NCI-H2107 (cell line): ENCODE measurements around the gene PPP1R12C.
"Not testable (repeated sequence)": the region's sequence is repeated elsewhere in the genome, so short reads cannot be mapped to it uniquely, and the experiment has no call there.

Source experiments
- DNase-seq: peaks from one replicate; lab custom pipeline; 2025; lab: John Stamatoyannopoulos, UW

PPP1R12C gene

GRCh38 chr19:55076321-55076720 is 41.1 kb downstream of the PPP1R12C start:
- no peak for DNase-seq

DNA sequence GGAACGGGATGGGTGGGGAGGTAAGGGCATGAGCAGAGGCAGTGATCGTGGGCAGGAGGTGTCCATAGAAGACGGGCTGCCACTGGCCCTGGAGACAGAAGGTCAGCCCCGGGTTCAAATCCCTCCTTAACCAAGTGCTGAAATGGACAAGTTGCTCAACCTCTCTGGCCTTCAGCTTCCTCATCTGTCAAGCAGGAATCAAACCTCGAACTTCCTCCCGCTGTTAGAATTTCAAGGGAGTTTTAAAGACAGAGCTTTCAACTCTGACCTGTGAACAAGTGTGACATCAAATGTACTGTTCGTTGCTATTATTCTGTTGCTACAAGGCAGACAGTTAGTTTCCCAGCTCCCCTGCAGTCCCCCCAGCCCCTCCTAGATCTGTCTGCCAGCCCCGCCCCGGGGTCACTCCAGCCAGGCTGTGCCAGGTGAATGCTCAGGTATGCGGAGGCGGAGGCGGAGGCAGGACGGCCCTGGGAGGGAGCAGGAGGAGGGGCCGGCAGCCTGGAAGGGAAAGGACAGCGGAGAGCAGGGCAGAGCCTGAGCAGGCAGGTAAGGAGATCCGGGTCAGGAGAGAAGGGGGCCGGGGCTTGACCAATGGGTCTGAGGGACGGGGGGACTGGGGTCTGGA is 42.0 kb downstream of the PPP1R12C start, which contains the start of gene EPS8L1:
Gene EPS8L1 (plus strand): TSS at position 499 of the 628 bp plus-strand sequence. CDS start 576 bp downstream, outside the sequence.
- no peak for DNase-seq

DNA sequence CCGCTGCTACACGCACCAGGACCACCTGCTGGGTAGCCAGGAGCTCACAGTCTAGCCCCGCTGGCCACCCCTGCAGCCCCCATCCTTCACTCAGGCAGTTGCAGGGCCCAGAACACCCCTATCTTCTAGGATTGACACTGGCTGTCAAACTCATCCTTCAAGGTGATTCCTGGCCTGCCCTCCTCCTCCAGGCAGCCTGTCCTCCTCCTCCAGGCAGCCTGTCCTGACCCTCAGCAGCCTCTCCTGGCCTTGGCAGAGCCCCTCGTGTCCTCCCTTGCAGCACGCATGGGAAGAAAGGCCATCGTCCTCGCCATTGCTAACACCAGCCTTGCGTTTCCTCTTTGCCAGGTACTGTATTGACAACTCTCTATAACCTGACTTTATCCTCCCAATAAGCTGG is 45.5 kb downstream of the PPP1R12C start:
- no peak for DNase-seq

- DNase-seq: no peak
Observed at GRCh38 chr19:55071129-55071502, 46.3 kb downstream of the PPP1R12C start.

DNA sequence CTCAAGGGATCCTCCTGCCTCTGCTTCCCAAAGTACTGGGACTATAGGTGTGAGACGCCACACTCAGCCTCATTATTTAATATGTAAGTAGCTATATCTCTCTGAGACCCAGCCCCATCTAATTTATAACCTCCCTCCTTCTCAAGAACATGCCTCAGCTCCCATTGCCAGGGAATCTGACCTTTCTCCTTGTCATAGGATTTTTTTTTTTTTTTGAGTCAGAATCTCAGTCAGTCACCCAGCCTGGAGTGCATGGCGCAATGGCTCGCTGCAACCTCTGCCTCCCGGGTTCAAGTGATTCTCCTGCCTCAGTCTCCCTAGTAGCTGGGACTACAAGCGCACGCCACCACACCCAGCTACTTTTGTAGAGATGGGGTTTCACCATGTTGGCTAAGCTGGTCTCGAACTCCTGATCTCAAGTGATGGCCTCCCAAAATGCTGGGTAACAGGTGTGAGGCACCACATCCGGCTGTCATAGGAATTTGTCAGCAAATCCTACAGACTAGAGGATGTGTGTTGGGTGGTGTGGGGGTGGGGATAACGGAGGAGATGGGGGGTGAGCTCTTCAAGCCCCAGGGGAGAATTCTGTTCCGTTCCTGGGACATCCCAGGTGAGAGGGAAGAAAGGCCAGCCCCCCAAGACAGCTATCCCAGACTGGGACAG is 46.8 kb downstream of the PPP1R12C start:
- no peak for DNase-seq

DNA sequence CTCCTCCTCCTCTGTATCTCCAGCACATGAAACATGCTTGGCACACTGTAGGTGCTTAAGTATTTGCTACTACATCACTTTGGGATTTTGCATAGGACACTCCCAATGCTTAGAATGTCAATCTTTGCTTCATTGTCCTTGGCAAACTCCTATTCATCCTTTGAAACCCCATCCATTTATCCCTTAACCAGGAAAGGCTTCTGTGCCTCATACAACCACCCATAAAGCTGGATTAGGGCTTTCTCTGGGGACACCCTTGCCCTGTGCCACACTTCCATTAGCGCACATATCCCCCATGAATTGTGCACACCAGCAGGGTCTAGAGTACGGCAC is 47.6 kb downstream of the PPP1R12C start:
- DNase-seq: no peak

GRCh38 chr19:55068950-55069864 is 48.2 kb downstream of the PPP1R12C start:
- DNase-seq: no peak

- DNase-seq: no peak
Observed at GRCh38 chr19:55067869-55068268, 49.6 kb downstream of the PPP1R12C start.

GRCh38 chr19:55066107-55066709 is 51.2 kb downstream of the PPP1R12C start:
- DNase-seq: no peak

- not testable (repeated sequence) for DNase-seq
Observed at GRCh38 chr19:55065516-55065915, 51.9 kb downstream of the PPP1R12C start.

GRCh38 chr19:55063492-55063843 is 54.0 kb downstream of the PPP1R12C start:
- no peak for DNase-seq

DNA sequence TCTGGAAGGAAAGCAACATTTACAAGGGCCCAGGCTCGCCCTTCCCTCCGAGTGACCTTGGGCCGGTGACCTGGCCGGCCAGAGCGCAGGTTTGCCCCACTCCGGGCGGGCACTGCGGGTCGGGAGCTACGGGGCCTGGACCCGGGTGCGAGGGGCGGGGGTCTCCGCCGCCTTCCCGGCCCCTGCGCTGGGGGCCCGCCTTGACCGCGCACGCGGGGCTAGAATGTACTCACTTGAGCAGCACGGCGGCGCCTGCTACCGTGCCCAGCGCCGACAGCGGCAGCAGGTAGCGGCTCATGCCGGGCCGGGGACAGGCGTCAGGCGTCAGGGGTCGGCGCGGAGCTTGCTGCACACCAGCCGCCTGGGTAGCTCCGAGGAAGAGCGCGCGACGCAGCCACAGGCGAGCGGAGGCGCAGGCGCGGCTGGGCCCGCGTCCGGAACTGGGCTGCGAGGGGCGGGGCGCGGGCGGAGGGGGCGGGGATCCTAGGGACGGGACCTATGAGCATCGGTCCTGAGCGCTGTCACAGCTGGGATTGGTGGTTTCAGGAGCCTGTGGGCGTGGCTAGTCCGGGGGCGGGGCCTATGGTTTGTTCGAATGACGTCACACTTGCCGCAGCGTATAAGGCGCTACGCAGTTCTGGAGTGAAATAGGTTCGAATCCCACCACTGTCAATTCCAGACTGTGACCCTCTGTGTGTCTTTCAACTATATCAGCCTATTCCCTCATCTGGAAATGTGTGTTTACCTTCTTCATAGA is 54.5 kb downstream of the PPP1R12C start, which contains the start of gene RDH13:
Gene RDH13 (minus strand): TSS at position 414 of the 757 bp plus-strand sequence. CDS start 116 bp downstream, at position 298.
- DNase-seq: peak; percentile 78

DNA sequence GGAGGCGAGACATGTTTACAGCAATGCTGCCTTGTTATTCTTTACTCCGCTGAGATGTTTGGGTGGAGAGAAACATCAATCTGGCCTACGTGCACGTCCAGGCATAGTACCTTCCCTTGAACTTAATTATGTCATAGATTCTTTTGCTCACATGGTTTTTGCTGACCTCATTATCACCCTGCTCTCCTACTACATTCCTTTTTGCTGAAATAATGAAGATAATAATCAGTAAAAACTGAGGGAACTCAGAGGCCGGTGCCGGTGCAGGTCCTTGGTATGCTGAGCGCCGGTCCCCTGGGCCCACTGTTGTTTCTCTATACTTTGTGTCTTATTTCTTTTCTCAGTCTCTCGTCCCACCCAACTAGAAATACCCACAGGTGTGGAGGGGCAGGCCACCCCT is 57.1 kb downstream of the PPP1R12C start:
- not testable (repeated sequence) for DNase-seq

GRCh38 chr19:55058781-55059610 is 58.4 kb downstream of the PPP1R12C start:
- DNase-seq: no peak

DNA sequence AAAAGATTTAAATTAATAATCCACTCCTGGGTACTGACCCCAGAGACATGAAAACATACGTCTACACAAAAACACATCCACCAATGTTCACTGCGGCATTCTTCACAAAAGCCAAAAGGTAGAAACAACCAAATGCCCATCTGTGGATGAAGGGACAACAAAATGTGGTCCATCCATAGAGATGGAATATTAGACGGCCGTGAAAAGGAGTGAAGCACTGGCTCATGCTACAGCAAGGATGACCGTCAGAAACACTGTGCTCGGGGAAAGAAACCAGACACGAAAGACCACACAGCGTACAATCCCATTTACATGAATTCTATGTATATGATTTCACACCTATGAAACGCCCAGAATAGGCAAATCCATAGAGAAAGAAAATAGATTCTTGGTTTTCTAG is 60.6 kb downstream of the PPP1R12C start:
- no peak for DNase-seq

- DNase-seq: no peak
Observed at GRCh38 chr19:55053735-55054134, 63.7 kb downstream of the PPP1R12C start.

GRCh38 chr19:55050749-55051532 is 66.5 kb downstream of the PPP1R12C start:
- DNase-seq: no peak

DNA sequence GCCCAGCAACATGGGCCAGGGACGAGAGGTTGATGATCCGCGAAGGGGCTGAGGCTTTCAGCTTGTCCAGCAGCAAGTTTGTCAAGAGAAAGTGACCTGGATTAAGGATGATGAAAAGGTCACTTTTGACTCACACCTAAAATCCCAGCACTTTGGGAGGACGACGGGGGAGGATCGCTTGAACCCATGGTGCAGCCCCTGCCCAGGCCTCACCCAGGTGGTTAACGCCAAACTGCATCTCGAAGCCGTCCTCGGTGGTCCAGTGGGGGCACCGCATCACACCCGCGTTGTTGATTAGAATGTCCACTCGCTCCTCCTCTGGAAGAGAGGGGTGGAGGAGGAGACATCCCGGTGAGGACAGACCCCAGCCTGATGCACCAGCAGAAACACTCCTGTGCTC is 69.0 kb downstream of the PPP1R12C start:
- DNase-seq: no peak

- DNase-seq: no peak
Observed at GRCh38 chr19:55047951-55048350, 69.5 kb downstream of the PPP1R12C start.
